ENCODE data around the gene CPB2. TPM values are rescaled to one million over a fixed set of nuclear protein-coding genes. Genes with fewer than 3 reads are reported as not detected.

Gene CPB2
- total RNA-seq, 4 donors from 2014 or later: not detected

GRCh38 chr13:46134494-46134893 is 29.7 kb upstream of the CPB2 start:
- WGBS, 2 donors: 45 to 85% methylated on average over 2 of the region's 2 CpGs
- Histone ChIP-seq H3K27me3 (peaks cover 0 to 26% (median 0%) of the 10 kb centered on the region in 4 donors), H3K9me3 (no peaks in the 10 kb centered on the region), H3K27ac (no peak overlapping the region), H3K4me3 (no peak overlapping the region), H3K36me3 (no peaks in the 10 kb centered on the region), H3K4me1 (peaks cover 0 to 15% (median 0%) of the 10 kb centered on the region in 3 donors)
- intact Hi-C loops (cut with DNase I): no loop called here
- no peak for DNase-seq
- TF ChIP-seq POLR2A (IDR thresholded peaks at IDR 0.05): no peak
- no peak for TF ChIP-seq CTCF (IDR thresholded peaks at IDR 0.05)

- Histone ChIP-seq H3K9me3 (no peaks in the 10 kb centered on the region), H3K36me3 (no peaks in the 10 kb centered on the region), H3K27me3 (peaks cover 0 to 32% (median 0%) of the 10 kb centered on the region in 4 donors), H3K4me1 (peaks cover 0 to 15% (median 0%) of the 10 kb centered on the region in 3 donors), H3K4me3 (no peak overlapping the region), H3K27ac (no peak overlapping the region)
- no peak for DNase-seq
- TF ChIP-seq CTCF (IDR thresholded peaks at IDR 0.05) (no peak), POLR2A (IDR thresholded peaks at IDR 0.05) (no peak)
- 88 to 96% methylated on average over 3 of the region's 3 CpGs for WGBS, 2 donors
- intact Hi-C loops (cut with DNase I): no loop called here
Observed at GRCh38 chr13:46132109-46132508, 27.3 kb upstream of the CPB2 start.

- peaks cover 0 to 32% (median 0%) of the 10 kb centered on the region in 4 donors for H3K27me3 ChIP-seq
- TF ChIP-seq POLR2A (IDR thresholded peaks at IDR 0.05): no peak
- TF ChIP-seq CTCF (IDR thresholded peaks at IDR 0.05): no peak
Observed at GRCh38 chr13:46131705-46132104, 26.9 kb upstream of the CPB2 start.

GRCh38 chr13:46129955-46130618 is 25.3 kb upstream of the CPB2 start:
- H3K4me3 ChIP-seq: no peak overlapping the region
- 84 to 88% methylated on average over 3 of the region's 3 CpGs for WGBS, 2 donors
- peaks cover 0 to 13% (median 0%) of the 10 kb centered on the region in 3 donors for H3K4me1 ChIP-seq
- TF ChIP-seq CTCF (IDR thresholded peaks at IDR 0.05) (no peak), POLR2A (IDR thresholded peaks at IDR 0.05) (no peak)
- H3K27me3 ChIP-seq: peaks cover 0 to 41% (median 0%) of the 10 kb centered on the region in 4 donors
- no peaks in the 10 kb centered on the region for H3K36me3 ChIP-seq
- no peaks in the 10 kb centered on the region for H3K9me3 ChIP-seq
- H3K27ac ChIP-seq: no peak overlapping the region
- no peak for DNase-seq
- intact Hi-C loops (cut with DNase I): no loop called here

More at GRCh38 chr13:46131705-46132104, 26.9 kb upstream of the CPB2 start:
- peaks cover 0 to 15% (median 0%) of the 10 kb centered on the region in 3 donors for H3K4me1 ChIP-seq
- H3K27ac ChIP-seq: no peak overlapping the region
- H3K4me3 ChIP-seq: no peak overlapping the region
- intact Hi-C loops (cut with DNase I): no loop called here
- DNase-seq: no peak
- no peaks in the 10 kb centered on the region for H3K9me3 ChIP-seq
- H3K36me3 ChIP-seq: no peaks in the 10 kb centered on the region

GRCh38 chr13:46129124-46129523 is 24.3 kb upstream of the CPB2 start:
- Histone ChIP-seq H3K36me3 (no peaks in the 10 kb centered on the region), H3K27me3 (peaks cover 0 to 48% (median 0%) of the 10 kb centered on the region in 4 donors), H3K4me1 (peaks cover 0 to 5% (median 0%) of the 10 kb centered on the region in 3 donors), H3K27ac (no peak overlapping the region), H3K9me3 (no peaks in the 10 kb centered on the region), H3K4me3 (no peak overlapping the region)
- intact Hi-C loops (cut with DNase I): no loop called here
- DNase-seq: no peak
- TF ChIP-seq CTCF (IDR thresholded peaks at IDR 0.05) (no peak), POLR2A (IDR thresholded peaks at IDR 0.05) (no peak)
- WGBS, 2 donors: 87 to 96% methylated on average over 2 of the region's 2 CpGs
